ENCODE measurements around the gene PHF12.

GRCh38 chr17:28888832-28889231, 62.5 kb downstream of the PHF12 start:
- TF ChIP-seq TAF7 (optimal IDR thresholded peaks at IDR 0.05; ENCODE audit: borderline replicate concordance, low read depth, low read length) = no peak
- no peak for TF ChIP-seq EZH2 (IDR thresholded peaks at IDR 0.05; ENCODE audit: low read depth, low read length, severe bottlenecking)
